GM18507 (cell line): ENCODE results near the gene RARB.

ENCODE experiments used
- DNase-seq: peaks from one replicate; pipeline ENCODE4 v3.0.0; 2011; ENCODE audit warnings: low read depth; ENCODE audit not compliant: insufficient read length; ENCODE audit errors: extremely low spot score
- FAIRE-seq: peaks from 2 replicates; lab custom pipeline; 2011; peaks lifted over from hg19 to GRCh38; lab: Jason Lieb, UNC

The RARB gene

GRCh38 chr3:25427942-25428788 is at the start of gene RARB:
TSS of gene RARB (plus strand) at chr3:25428263. CDS start at chr3:25428732, 469 bp downstream.
- DNase-seq (no peak), FAIRE-seq (no peak)

- no peak for FAIRE-seq
- no peak for DNase-seq
These were observed 49.2 kb upstream of the RARB start for GRCh38 chr3:25378786-25379311.

GRCh38 chr3:25380222-25380739 is 47.8 kb upstream of the RARB start:
- DNase-seq: no peak
- no peak for FAIRE-seq

- FAIRE-seq (no peak), DNase-seq (no peak)
These were observed 47.0 kb upstream of the RARB start for GRCh38 chr3:25381083-25381482.

- no peak for FAIRE-seq
- no peak for DNase-seq
These were observed 43.6 kb upstream of the RARB start for GRCh38 chr3:25384471-25384870.

GRCh38 chr3:25385807-25386460 is 42.1 kb upstream of the RARB start:
- FAIRE-seq (no peak), DNase-seq (no peak)

GRCh38 chr3:25386686-25387255 is 41.3 kb upstream of the RARB start:
- DNase-seq (no peak), FAIRE-seq (no peak)

GRCh38 chr3:25390605-25391004 is 37.5 kb upstream of the RARB start:
- DNase-seq (no peak), FAIRE-seq (no peak)

GRCh38 chr3:25396251-25396650 is 31.8 kb upstream of the RARB start:
- FAIRE-seq (no peak), DNase-seq (no peak)

GRCh38 chr3:25396686-25397085 is 31.4 kb upstream of the RARB start:
- DNase-seq: no peak
- no peak for FAIRE-seq

- no peak for DNase-seq
These were observed 30.9 kb upstream of the RARB start for GRCh38 chr3:25397150-25397549.

GRCh38 chr3:25400587-25400986 is 27.5 kb upstream of the RARB start:
- DNase-seq (no peak), FAIRE-seq (no peak)

More at GRCh38 chr3:25397150-25397549, 30.9 kb upstream of the RARB start:
- no peak for FAIRE-seq

- FAIRE-seq: no peak
These were observed 24.1 kb upstream of the RARB start for GRCh38 chr3:25403968-25404367.

GRCh38 chr3:25404569-25404968 is 23.5 kb upstream of the RARB start:
- no peak for FAIRE-seq
- DNase-seq: no peak

More at GRCh38 chr3:25403968-25404367, 24.1 kb upstream of the RARB start:
- DNase-seq: no peak

GRCh38 chr3:25405335-25405734 is 22.7 kb upstream of the RARB start:
- DNase-seq (no peak), FAIRE-seq (no peak)

- FAIRE-seq (no peak), DNase-seq (no peak)
These were observed 17.4 kb upstream of the RARB start for GRCh38 chr3:25410703-25411102.

- no peak for FAIRE-seq
These were observed 15.8 kb upstream of the RARB start for GRCh38 chr3:25412269-25412668.

GRCh38 chr3:25416176-25416575 is 11.9 kb upstream of the RARB start:
- FAIRE-seq: no peak

More at GRCh38 chr3:25412269-25412668, 15.8 kb upstream of the RARB start:
- DNase-seq: no peak

GRCh38 chr3:25418596-25418995 is 9.5 kb upstream of the RARB start:
- DNase-seq (no peak), FAIRE-seq (no peak)

More at GRCh38 chr3:25416176-25416575, 11.9 kb upstream of the RARB start:
- DNase-seq: no peak

- DNase-seq: no peak
- FAIRE-seq: no peak
These were observed 8.8 kb upstream of the RARB start for GRCh38 chr3:25419251-25419650.
